GM12878 (cell line): ENCODE results near the gene IL23R. TPM values are rescaled to one million over a fixed set of nuclear protein-coding genes. Genes with fewer than 3 reads are reported as not detected.

Experiments
- ATAC-seq: fragments of 200-7000 bp; cut with Tn5 transposase; 3 replicates; pipeline ENCODE4 v1.9.1; 2020; ENCODE audit warnings: mild to moderate bottlenecking, moderate library complexity
- BruUV-seq: library from RNA; stranded (reverse); fragments of 400-500 nt; replicated peaks from 2 replicates; lab custom pipeline; 2021; lab: Mats Ljungman, UMichigan
- CTCF ChIA-PET: fragments of 300-600 bp; sonication (Branson Sonifier 250); formaldehyde crosslinking; extraction: SDS; loops from one replicate; lab custom pipeline; 2021; ENCODE audit warnings: inconsistent platforms; lab: Yijun Ruan, JAX
- POLR2A ChIA-PET: fragments of 350-600 bp; formaldehyde crosslinking; extraction: SDS; loops from one replicate; lab custom pipeline; 2021; ENCODE audit warnings: inconsistent platforms; lab: Charles Lee
- RAD21 ChIA-PET: fragments of 300-600 bp; sonication (Branson Sonifier 250); formaldehyde crosslinking; loops from one replicate; lab custom pipeline; 2023; ENCODE audit warnings: antibody characterized with exemption; ENCODE audit not compliant: unreplicated experiment; lab: Charles Lee
- SMC1A ChIA-PET: fragments of 300-600 bp; sonication (Branson Sonifier 250); formaldehyde crosslinking; loops from one replicate; lab custom pipeline; 2023; ENCODE audit not compliant: unreplicated experiment, uncharacterized antibody; lab: Charles Lee
- DNase-seq: peaks from one replicate; pipeline ENCODE4 v3.0.0-alpha.2; 2011; ENCODE audit warnings: low read depth, low spot score
- FAIRE-seq: peaks from 3 replicates; lab custom pipeline; 2011; peaks lifted over from hg19 to GRCh38; lab: Jason Lieb, UNC
- H2AFZ ChIP-seq: 2 replicates; pipeline ENCODE4 v1.6.0; 2011; ENCODE audit warnings: low read depth, low read length, control low read depth; ENCODE audit not compliant: control insufficient read depth
- H3K27ac ChIP-seq: 2 replicates; pipeline ENCODE4 v1.5.1; 2011; ENCODE audit warnings: control low read depth; ENCODE audit not compliant: control insufficient read depth, insufficient read depth
- H3K27me3 ChIP-seq, 2 experiments: replicated peaks in 1 of 2; 2 replicates each; pipeline versions ENCODE4 v1.6.0 to v1.6.1; 2011; ENCODE audit warnings: low read length in 1 of 2; ENCODE audit not compliant: control insufficient read depth in 2 of 2, insufficient read depth in 2 of 2
- H3K36me3 ChIP-seq, 2 experiments: 2 replicates each; pipeline ENCODE4 v1.5.1; 2011; ENCODE audit warnings: low read length in 1 of 2; ENCODE audit not compliant: control insufficient read depth in 2 of 2, insufficient read depth in 2 of 2
- H3K4me1 ChIP-seq: 2 replicates; pipeline ENCODE4 v1.6.1; 2011; ENCODE audit warnings: mild to moderate bottlenecking, low read length, moderate library complexity, mixed read lengths; ENCODE audit not compliant: control insufficient read depth, insufficient read depth
- H3K4me2 ChIP-seq: 2 replicates; pipeline ENCODE4 v1.6.0; 2011; ENCODE audit warnings: control low read depth; ENCODE audit not compliant: control insufficient read depth, insufficient read depth
- H3K4me3 ChIP-seq: fragments of 200-600 bp; sonication (generic); 2 replicates; pipeline ENCODE4 v1.5.1; 2016
- H3K79me2 ChIP-seq: 2 replicates; pipeline ENCODE4 v1.6.0; 2011; ENCODE audit warnings: low read length; ENCODE audit not compliant: control insufficient read depth, insufficient read depth
- H3K9ac ChIP-seq: 2 replicates; pipeline ENCODE4 v1.8.0; 2011; ENCODE audit warnings: low read length, control low read depth, mixed read lengths; ENCODE audit not compliant: control insufficient read depth, insufficient read depth
- H3K9me3 ChIP-seq: replicated peaks from 3 replicates; pipeline ENCODE4 v1.5.1; 2011; ENCODE audit warnings: mild to moderate bottlenecking, low read length; ENCODE audit not compliant: control insufficient read depth, insufficient read depth
- H4K20me1 ChIP-seq: 2 replicates; pipeline ENCODE4 v1.6.0; 2011; ENCODE audit not compliant: control insufficient read depth, insufficient read depth
- CBFB ChIP-seq: IDR thresholded peaks from 2 replicates; pipeline ENCODE4 v1.6.1; 2016; ENCODE audit warnings: antibody characterized with exemption, low read depth
- FOXK2 ChIP-seq: fragments of 450-650 bp; IDR thresholded peaks from 2 replicates; pipeline ENCODE4 v1.6.1; 2017; ENCODE audit warnings: mild to moderate bottlenecking, moderate library complexity
- HDAC6 ChIP-seq: fragments of 200-600 bp; sonication (generic); IDR thresholded peaks from one replicate; pipeline ENCODE4 v1.8.0; 2017; ENCODE audit warnings: antibody characterized with exemption; ENCODE audit not compliant: unreplicated experiment
- PML ChIP-seq: IDR thresholded peaks from 2 replicates; pipeline ENCODE4 v1.6.1; 2012; ENCODE audit warnings: low read length, inconsistent platforms
- RELA ChIP-seq: fragments of 450-650 bp; IDR thresholded peaks from 2 replicates; pipeline ENCODE4 v1.8.0; 2014; ENCODE audit warnings: borderline replicate concordance; ENCODE audit not compliant: partially characterized antibody
- SREBF2 ChIP-seq: IDR thresholded peaks from 2 replicates; pipeline ENCODE4 v1.6.1; 2012; ENCODE audit warnings: mild to moderate bottlenecking, low read length
- WGBS: methylation state at CpG from one replicate; pipeline ENCODE4 v1.1.6; 2016; ENCODE audit warnings: low lambda C conversion rate; ENCODE audit not compliant: insufficient replicate concordance, insufficient coverage; ENCODE audit errors: missing lambda C conversion rate; 5-methylcytosine and 5-hydroxymethylcytosine counted together
- in situ Hi-C: fragments of 300-500 bp; cut with MboI; formaldehyde crosslinking; loops from 9 replicates; pipeline ENCODE4 v1.14.3; 2018; ENCODE audit warnings: mixed read lengths
- intact Hi-C: fragments of 100-400 bp; cut with micrococcal nuclease; formaldehyde crosslinking; loops from one replicate; pipeline ENCODE4 v1.14.2; 2022; ENCODE audit not compliant: unreplicated experiment
- polyA plus RNA-seq, 11 experiments: library from polyadenylated mRNA; depleted of rRNA in 4 of 11; unstranded in 6 of 11; stranded (reverse) in 5 of 11; fragments of >200 nt; fragmentation: Nextera tagmentation in 4 of 11; fragmentation: Illumina TruSeq in 1 of 11; extraction: Ambion mirVana in 4 of 11; extraction: Trizol in 1 of 11; gene quantifications; 1 replicate in 1 of 11; 2 replicates in 10 of 11; pipeline versions ENCODE4 v1.2.1 to v1.2.3, GENCODE V29; 2011 to 2016; ENCODE audit warnings: inconsistent platforms in 2 of 11, missing spikeins in 2 of 11, low read depth in 1 of 11
- total RNA-seq, 4 experiments: library from RNA; depleted of rRNA in 3 of 4; stranded (reverse); fragments of >200 nt in 3 of 4; fragmentation: Illumina TruSeq in 1 of 4; extraction: Trizol in 1 of 4; gene quantifications; 2 replicates each; pipeline versions ENCODE4 v1.2.1 to v1.2.3, GENCODE V29; 2013 to 2021
- TF ChIP-seq, protein P1 (sequence below), 3 experiments: IDR thresholded peaks in 2 of 3; conservative IDR thresholded peaks in 1 of 3; 2 replicates each; pipeline ENCODE4 v1.5.1; 2011; ENCODE audit warnings: low read depth in 3 of 3, low read length in 3 of 3, mild to moderate bottlenecking in 3 of 3, control low read depth in 2 of 3, moderate library complexity in 2 of 3, inconsistent platforms in 1 of 3, mixed read lengths in 1 of 3; ENCODE audit not compliant: control insufficient read depth in 2 of 3, insufficient read depth in 1 of 3; ENCODE audit errors: extremely low read depth in 1 of 3
- TF ChIP-seq, protein P2 (sequence below): fragments of 450-650 bp; IDR thresholded peaks from 2 replicates; pipeline ENCODE4 v1.6.1; 2017; ENCODE audit warnings: mild to moderate bottlenecking

The IL23R gene
- total and polyA plus RNA-seq, 10 of the 15 experiments (the other 5 are each of a cell fraction or from before 2014, with no cell fraction given), result 0.16 to 6.4 (median 0.59) TPM

DNA sequence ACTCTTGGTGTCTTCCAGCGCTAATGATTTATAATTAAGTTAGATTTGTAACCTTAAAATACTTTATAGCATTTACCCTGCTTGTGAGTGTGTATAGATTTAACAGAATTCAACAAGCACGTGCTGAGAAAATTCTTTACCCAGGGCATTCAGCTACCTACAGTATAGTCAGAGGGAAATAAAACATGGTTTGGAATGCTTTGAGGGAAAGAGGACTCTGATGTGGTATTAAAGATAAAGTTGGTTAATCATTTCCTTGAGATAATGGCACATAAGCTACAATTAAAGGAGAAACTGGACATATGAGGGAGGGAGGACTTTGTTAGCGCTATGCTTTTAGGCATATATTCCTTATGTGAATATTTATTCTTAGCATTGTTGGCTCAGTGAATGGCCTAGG, 115.0 kb downstream of the IL23R start:
- intact Hi-C loops, result no loop called here
- ChIA-PET POLR2A (no interaction called here), RAD21 (no interaction called here), SMC1A (no interaction called here), CTCF (interaction anchor here (0.8 to 1.4 kb wide), 4 partner anchors 67 to 728 kb away, joined by 3 read pairs; no protein-coding TSS in a partner anchor)
- H3K27ac ChIP-seq, result no peak overlapping the region
- H3K4me3 ChIP-seq, result no peak overlapping the region
- in situ Hi-C loops, result no loop called here
- H2AFZ ChIP-seq, result no peak overlapping the region
- ATAC-seq (no peak), DNase-seq (no peak), FAIRE-seq (no peak)
- no peak overlapping the region for H3K4me2 ChIP-seq
- peaks cover 2% of the 10 kb centered on the region; the same call in 1 of the 2 replicates for H3K4me1 ChIP-seq
- H3K9me3 ChIP-seq, result no peaks in the 10 kb centered on the region; the same call in 2 of the 3 replicates
- H3K9ac ChIP-seq, result no peak overlapping the region
- H3K36me3 ChIP-seq, result no peaks in the 10 kb centered on the region
- TF ChIP-seq HDAC6, result no peak
- TF ChIP-seq PML, result no peak
- no peak for TF ChIP-seq SREBF2
- TF ChIP-seq, protein P1, sequence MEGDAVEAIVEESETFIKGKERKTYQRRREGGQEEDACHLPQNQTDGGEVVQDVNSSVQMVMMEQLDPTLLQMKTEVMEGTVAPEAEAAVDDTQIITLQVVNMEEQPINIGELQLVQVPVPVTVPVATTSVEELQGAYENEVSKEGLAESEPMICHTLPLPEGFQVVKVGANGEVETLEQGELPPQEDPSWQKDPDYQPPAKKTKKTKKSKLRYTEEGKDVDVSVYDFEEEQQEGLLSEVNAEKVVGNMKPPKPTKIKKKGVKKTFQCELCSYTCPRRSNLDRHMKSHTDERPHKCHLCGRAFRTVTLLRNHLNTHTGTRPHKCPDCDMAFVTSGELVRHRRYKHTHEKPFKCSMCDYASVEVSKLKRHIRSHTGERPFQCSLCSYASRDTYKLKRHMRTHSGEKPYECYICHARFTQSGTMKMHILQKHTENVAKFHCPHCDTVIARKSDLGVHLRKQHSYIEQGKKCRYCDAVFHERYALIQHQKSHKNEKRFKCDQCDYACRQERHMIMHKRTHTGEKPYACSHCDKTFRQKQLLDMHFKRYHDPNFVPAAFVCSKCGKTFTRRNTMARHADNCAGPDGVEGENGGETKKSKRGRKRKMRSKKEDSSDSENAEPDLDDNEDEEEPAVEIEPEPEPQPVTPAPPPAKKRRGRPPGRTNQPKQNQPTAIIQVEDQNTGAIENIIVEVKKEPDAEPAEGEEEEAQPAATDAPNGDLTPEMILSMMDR (IDR thresholded peaks at IDR 0.05 in 2 of 3, conservative IDR thresholded peaks at IDR 0.05 in 1 of 3; ENCODE audit: control insufficient read depth in 2 of 3, extremely low read depth in 1 of 3, insufficient read depth in 1 of 3, low read depth in 3 of 3, low read length in 3 of 3), result no peak
- no peak for TF ChIP-seq CBFB
- TF ChIP-seq FOXK2, result no peak
- no peak for TF ChIP-seq RELA
- TF ChIP-seq, protein P2, sequence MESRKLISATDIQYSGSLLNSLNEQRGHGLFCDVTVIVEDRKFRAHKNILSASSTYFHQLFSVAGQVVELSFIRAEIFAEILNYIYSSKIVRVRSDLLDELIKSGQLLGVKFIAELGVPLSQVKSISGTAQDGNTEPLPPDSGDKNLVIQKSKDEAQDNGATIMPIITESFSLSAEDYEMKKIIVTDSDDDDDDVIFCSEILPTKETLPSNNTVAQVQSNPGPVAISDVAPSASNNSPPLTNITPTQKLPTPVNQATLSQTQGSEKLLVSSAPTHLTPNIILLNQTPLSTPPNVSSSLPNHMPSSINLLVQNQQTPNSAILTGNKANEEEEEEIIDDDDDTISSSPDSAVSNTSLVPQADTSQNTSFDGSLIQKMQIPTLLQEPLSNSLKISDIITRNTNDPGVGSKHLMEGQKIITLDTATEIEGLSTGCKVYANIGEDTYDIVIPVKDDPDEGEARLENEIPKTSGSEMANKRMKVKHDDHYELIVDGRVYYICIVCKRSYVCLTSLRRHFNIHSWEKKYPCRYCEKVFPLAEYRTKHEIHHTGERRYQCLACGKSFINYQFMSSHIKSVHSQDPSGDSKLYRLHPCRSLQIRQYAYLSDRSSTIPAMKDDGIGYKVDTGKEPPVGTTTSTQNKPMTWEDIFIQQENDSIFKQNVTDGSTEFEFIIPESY, result no peak
- BruUV-seq, result no TSS peak
- H3K79me2 ChIP-seq, result no peaks in the 10 kb centered on the region
- no peaks in the 10 kb centered on the region for H4K20me1 ChIP-seq
- no peaks in the 10 kb centered on the region for H3K27me3 ChIP-seq
- 53% methylated on average over 3 of the region's 3 CpGs for WGBS
